Naive thymus-derived CD4-positive, alpha-beta T cell (primary cell): Measurements from ENCODE around the gene ZNF850. TPM values are rescaled to one million over a fixed set of nuclear protein-coding genes. Genes with fewer than 3 reads are reported as not detected.
A peak's percentile ranks its signal among the peaks of the same experiment; 100 is the strongest.
"Not testable (repeated sequence)": the region's sequence is repeated elsewhere in the genome, so short reads cannot be mapped to it uniquely, and the experiment has no call there.

Source experiments
- ATAC-seq: fragments of 150-1000 bp; cut with Tn5 transposase; 2 replicates; pipeline ENCODE4 v1.10.0; 2021; ENCODE audit warnings: mild to moderate bottlenecking, moderate library complexity
- CTCF ChIA-PET: fragments of 350-600 bp; sonication (Branson Sonifier 250); formaldehyde crosslinking; loops from one replicate; lab custom pipeline; 2021; ENCODE audit warnings: antibody characterized with exemption; lab: Charles Lee
- POLR2A ChIA-PET: fragments of 350-600 bp; sonication (Branson Sonifier 250); formaldehyde crosslinking; loops from one replicate; lab custom pipeline; 2021; ENCODE audit warnings: antibody characterized with exemption, inconsistent platforms; lab: Charles Lee
- DNase-seq, 9 donors: peaks; one replicate each; pipeline versions ENCODE4 v3.0.0 to v3.0.0-alpha.2; 2020 to 2022; ENCODE audit warnings: mixed read lengths in 1 of 9
- H3K27ac ChIP-seq: one replicate; pipeline ENCODE4 v1.7.0; 2013; ENCODE audit warnings: mild to moderate bottlenecking, low read depth, low read length, moderate library complexity
- H3K27me3 ChIP-seq, 2 donors: one replicate each; pipeline ENCODE4 v1.7.0; 2013; ENCODE audit warnings: low read length in 2 of 2, mild to moderate bottlenecking in 2 of 2, moderate library complexity in 2 of 2; ENCODE audit not compliant: control insufficient read depth in 2 of 2, insufficient read depth in 2 of 2
- H3K36me3 ChIP-seq, 3 experiments: 1 replicate in 2 of 3; 2 replicates in 1 of 3; pipeline ENCODE4 v1.7.0; 2013; ENCODE audit warnings: low read length in 3 of 3, mild to moderate bottlenecking in 3 of 3, moderate library complexity in 1 of 3; ENCODE audit not compliant: insufficient read depth in 3 of 3, control insufficient read depth in 2 of 3
- H3K4me1 ChIP-seq, 2 donors: one replicate each; pipeline ENCODE4 v1.7.0; 2013; ENCODE audit warnings: low read length in 2 of 2, mild to moderate bottlenecking in 2 of 2, moderate library complexity in 1 of 2; ENCODE audit not compliant: control insufficient read depth in 2 of 2, insufficient read depth in 2 of 2
- H3K4me3 ChIP-seq: 2 replicates; pipeline ENCODE4 v1.7.0; 2013; ENCODE audit warnings: mild to moderate bottlenecking, low read length
- H3K9me3 ChIP-seq, 3 experiments: 1 replicate in 2 of 3; 2 replicates in 1 of 3; pipeline ENCODE4 v1.7.0; 2013; ENCODE audit warnings: low read length in 3 of 3; ENCODE audit not compliant: control insufficient read depth in 2 of 3
- H3K27ac Mint-ChIP-seq, 9 donors: one replicate each; pipeline ENCODE4 v1.8.0; 2020 to 2022; ENCODE audit warnings: mixed read lengths in 9 of 9, mild to moderate bottlenecking in 8 of 9, moderate library complexity in 5 of 9, inconsistent platforms in 2 of 9
- H3K27me3 Mint-ChIP-seq, 5 donors: one replicate each; pipeline ENCODE4 v1.8.0; 2021 to 2022; ENCODE audit warnings: mixed read lengths in 5 of 5, mild to moderate bottlenecking in 1 of 5
- H3K36me3 Mint-ChIP-seq, 5 donors: one replicate each; pipeline ENCODE4 v1.8.0; 2020 to 2022; ENCODE audit warnings: mixed read lengths in 5 of 5, mild to moderate bottlenecking in 3 of 5, inconsistent platforms in 1 of 5
- H3K4me1 Mint-ChIP-seq, 7 donors: one replicate each; pipeline ENCODE4 v1.8.0; 2020 to 2022; ENCODE audit warnings: mixed read lengths in 7 of 7, mild to moderate bottlenecking in 3 of 7, inconsistent platforms in 1 of 7
- H3K4me3 Mint-ChIP-seq, 10 donors: one replicate each; pipeline ENCODE4 v1.8.0; 2020 to 2022; ENCODE audit warnings: mild to moderate bottlenecking in 10 of 10, mixed read lengths in 10 of 10, moderate library complexity in 6 of 10, inconsistent platforms in 2 of 10
- H3K9me3 Mint-ChIP-seq, 11 donors: one replicate each; pipeline ENCODE4 v1.8.0; 2020 to 2022; ENCODE audit warnings: mixed read lengths in 11 of 11, mild to moderate bottlenecking in 4 of 11, inconsistent platforms in 1 of 11, moderate library complexity in 1 of 11
- intact Hi-C, 2 donors: fragments of 100-400 bp; cut with micrococcal nuclease; formaldehyde crosslinking; loops; one replicate each; pipeline ENCODE4 v1.15.1; 2023
- polyA plus RNA-seq, 2 donors: library from polyadenylated mRNA; unstranded; fragments of 300-500 nt; fragmentation: Illumina TruSeq; gene quantifications; one replicate each; pipeline ENCODE4 v1.2.3, GENCODE V29; 2021
- total RNA-seq, 6 experiments: library from RNA in 5 of 6; stranded (reverse) in 5 of 6; gene quantifications; 1 replicate in 5 of 6; 2 replicates in 1 of 6; pipeline ENCODE4 v1.2.3 and lab custom pipeline; 2021 to 2026

ZNF850 gene
- total and polyA plus RNA-seq, 7 experiments from 2014 or later = 0.46 to 4.8 (median 2.4) TPM

GRCh38 chr19:36750066-36750691 lies 22.4 kb downstream of the ZNF850 start:
- H3K36me3 ChIP-seq = peaks cover 0 to 58% (median 13%) of the 10 kb centered on the region in 3 experiments
- peaks cover 17 to 99% (median 56%) of the 10 kb centered on the region in 3 experiments for H3K9me3 ChIP-seq
- Mint-ChIP-seq H3K36me3 (peaks cover 31 to 85% (median 81%) of the 10 kb centered on the region in 5 donors), H3K4me1 (no peaks in the 10 kb centered on the region), H3K27ac (peak overlapping the region in 1 of 9 donors; percentile 31), H3K27me3 (no peaks in the 10 kb centered on the region), H3K4me3 (no peak overlapping the region), H3K9me3 (peaks cover 6 to 98% (median 79%) of the 10 kb centered on the region in 11 donors)
- ChIA-PET CTCF (no interaction called here), POLR2A (no interaction called here)
- intact Hi-C loops = no loop called here
- peak overlapping the region; percentile 5 for H3K4me3 ChIP-seq
- H3K27me3 ChIP-seq = no peaks in the 10 kb centered on the region
- no peaks in the 10 kb centered on the region for H3K4me1 ChIP-seq
- no peak overlapping the region for H3K27ac ChIP-seq
- ATAC-seq (no peak), DNase-seq (no peak)

GRCh38 chr19:36749613-36750012 lies 23.0 kb downstream of the ZNF850 start:
- Mint-ChIP-seq H3K36me3 (peaks cover 31 to 84% (median 80%) of the 10 kb centered on the region in 5 donors), H3K9me3 (peaks cover 6 to 98% (median 80%) of the 10 kb centered on the region in 11 donors)
- DNase-seq, CTCF ChIA-PET, H3K27ac Mint-ChIP-seq, H3K27me3 Mint-ChIP-seq, intact Hi-C loops, H3K4me1 Mint-ChIP-seq, ATAC-seq, H3K4me1 ChIP-seq, H3K4me3 Mint-ChIP-seq, H3K27me3 ChIP-seq, H3K27ac ChIP-seq, POLR2A ChIA-PET: not testable (repeated sequence)
- Histone ChIP-seq H3K4me3 (peak overlapping the region; percentile 5), H3K9me3 (peaks cover 17 to 97% (median 58%) of the 10 kb centered on the region in 3 experiments), H3K36me3 (peaks cover 0 to 52% (median 13%) of the 10 kb centered on the region in 3 experiments)

- no peak overlapping the region for H3K4me3 ChIP-seq
- peaks cover 29 to 81% (median 70%) of the 10 kb centered on the region in 5 donors for H3K36me3 Mint-ChIP-seq
- CTCF ChIA-PET = no interaction called here
Measured at GRCh38 chr19:36748431-36749275, 24.0 kb downstream of the ZNF850 start.

GRCh38 chr19:36747750-36748149 lies 24.9 kb downstream of the ZNF850 start:
- no peaks in the 10 kb centered on the region for H3K27me3 ChIP-seq
- Mint-ChIP-seq H3K9me3 (peaks cover 6 to 100% (median 75%) of the 10 kb centered on the region in 11 donors), H3K4me3 (peak overlapping the region in 1 of 10 donors; percentile 14), H3K27ac (no peak overlapping the region), H3K27me3 (no peaks in the 10 kb centered on the region), H3K36me3 (peaks cover 28 to 80% (median 66%) of the 10 kb centered on the region in 5 donors), H3K4me1 (no peaks in the 10 kb centered on the region)
- H3K4me3 ChIP-seq = no peak overlapping the region
- intact Hi-C loops = no loop called here
- CTCF ChIA-PET = no interaction called here
- ATAC-seq (no peak), DNase-seq (no peak)
- peaks cover 0 to 42% (median 13%) of the 10 kb centered on the region in 3 experiments for H3K36me3 ChIP-seq
- H3K27ac ChIP-seq = no peak overlapping the region
- no peaks in the 10 kb centered on the region for H3K4me1 ChIP-seq
- peaks cover 17 to 97% (median 66%) of the 10 kb centered on the region in 3 experiments for H3K9me3 ChIP-seq
- POLR2A ChIA-PET = no interaction called here

More at GRCh38 chr19:36748431-36749275, 24.0 kb downstream of the ZNF850 start:
- intact Hi-C loops = no loop called here
- no peak overlapping the region for H3K27ac Mint-ChIP-seq
- H3K27me3 Mint-ChIP-seq = no peaks in the 10 kb centered on the region
- POLR2A ChIA-PET = no interaction called here
- H3K4me1 Mint-ChIP-seq = no peaks in the 10 kb centered on the region
- H3K27ac ChIP-seq = no peak overlapping the region
- no peaks in the 10 kb centered on the region for H3K4me1 ChIP-seq
- peaks cover 6 to 98% (median 77%) of the 10 kb centered on the region in 11 donors for H3K9me3 Mint-ChIP-seq
- H3K9me3 ChIP-seq = peaks cover 17 to 98% (median 60%) of the 10 kb centered on the region in 3 experiments
- no peaks in the 10 kb centered on the region for H3K27me3 ChIP-seq
- H3K4me3 Mint-ChIP-seq = peak overlapping the region in 1 of 10 donors; percentile 16
- ATAC-seq = no peak
- no peak for DNase-seq
- peaks cover 0 to 51% (median 13%) of the 10 kb centered on the region in 3 experiments for H3K36me3 ChIP-seq

- Mint-ChIP-seq H3K36me3 (peaks cover 22 to 76% (median 56%) of the 10 kb centered on the region in 5 donors), H3K9me3 (peaks cover 5 to 100% (median 65%) of the 10 kb centered on the region in 11 donors)
- POLR2A ChIA-PET = no interaction called here
Measured at GRCh38 chr19:36745870-36746269, 26.7 kb downstream of the ZNF850 start.

GRCh38 chr19:36736166-36736565 lies 36.4 kb downstream of the ZNF850 start:
- H3K27ac Mint-ChIP-seq, DNase-seq, H3K36me3 ChIP-seq, ATAC-seq, H3K4me1 ChIP-seq, POLR2A ChIA-PET, H3K27me3 Mint-ChIP-seq, H3K27me3 ChIP-seq, CTCF ChIA-PET, H3K4me3 ChIP-seq, intact Hi-C loops, H3K27ac ChIP-seq, H3K4me3 Mint-ChIP-seq, H3K4me1 Mint-ChIP-seq: not testable (repeated sequence)
- H3K9me3 ChIP-seq = peaks cover 0 to 80% (median 50%) of the 10 kb centered on the region in 3 experiments
- Mint-ChIP-seq H3K9me3 (peaks cover 16 to 99% (median 78%) of the 10 kb centered on the region in 11 donors), H3K36me3 (peaks cover 39 to 75% (median 65%) of the 10 kb centered on the region in 5 donors)

More at GRCh38 chr19:36745870-36746269, 26.7 kb downstream of the ZNF850 start:
- intact Hi-C loops = no loop called here
- H3K27me3 ChIP-seq = no peaks in the 10 kb centered on the region
- no peak overlapping the region for H3K4me3 ChIP-seq
- Mint-ChIP-seq H3K27ac (no peak overlapping the region), H3K4me1 (no peaks in the 10 kb centered on the region), H3K27me3 (no peaks in the 10 kb centered on the region), H3K4me3 (no peak overlapping the region)
- DNase-seq = no peak
- peaks cover 0 to 32% (median 13%) of the 10 kb centered on the region in 3 experiments for H3K36me3 ChIP-seq
- H3K9me3 ChIP-seq = peaks cover 17 to 95% (median 59%) of the 10 kb centered on the region in 3 experiments
- CTCF ChIA-PET = no interaction called here
- H3K27ac ChIP-seq = no peak overlapping the region
- ATAC-seq = no peak
- no peaks in the 10 kb centered on the region for H3K4me1 ChIP-seq
